Gastrocnemius medialis (tissue), 4 donors: Measurements from ENCODE around the gene TNS1.
A peak's percentile ranks its signal among the peaks of the same experiment; 100 is the strongest.

Experiments used
- POLR2A ChIP-seq, 2 donors: fragments of 450-650 bp; IDR thresholded peaks; one replicate each; pipeline ENCODE4 v1.6.1; 2017; ENCODE audit warnings: antibody characterized with exemption in 2 of 2, mild to moderate bottlenecking in 2 of 2, moderate library complexity in 2 of 2
- TF ChIP-seq, protein P1 (sequence below), 5 experiments: fragments of 450-650 bp in 3 of 5; fragments of 200-600 bp in 2 of 5; sonication (generic) in 2 of 5; IDR thresholded peaks in 4 of 5; conservative IDR thresholded peaks in 1 of 5; 1 replicate in 4 of 5; 2 replicates in 1 of 5; pipeline ENCODE4 v1.5.1; 2016 to 2019; ENCODE audit warnings: antibody characterized with exemption in 5 of 5, mild to moderate bottlenecking in 3 of 5, moderate library complexity in 3 of 5

- TF ChIP-seq, protein P1, sequence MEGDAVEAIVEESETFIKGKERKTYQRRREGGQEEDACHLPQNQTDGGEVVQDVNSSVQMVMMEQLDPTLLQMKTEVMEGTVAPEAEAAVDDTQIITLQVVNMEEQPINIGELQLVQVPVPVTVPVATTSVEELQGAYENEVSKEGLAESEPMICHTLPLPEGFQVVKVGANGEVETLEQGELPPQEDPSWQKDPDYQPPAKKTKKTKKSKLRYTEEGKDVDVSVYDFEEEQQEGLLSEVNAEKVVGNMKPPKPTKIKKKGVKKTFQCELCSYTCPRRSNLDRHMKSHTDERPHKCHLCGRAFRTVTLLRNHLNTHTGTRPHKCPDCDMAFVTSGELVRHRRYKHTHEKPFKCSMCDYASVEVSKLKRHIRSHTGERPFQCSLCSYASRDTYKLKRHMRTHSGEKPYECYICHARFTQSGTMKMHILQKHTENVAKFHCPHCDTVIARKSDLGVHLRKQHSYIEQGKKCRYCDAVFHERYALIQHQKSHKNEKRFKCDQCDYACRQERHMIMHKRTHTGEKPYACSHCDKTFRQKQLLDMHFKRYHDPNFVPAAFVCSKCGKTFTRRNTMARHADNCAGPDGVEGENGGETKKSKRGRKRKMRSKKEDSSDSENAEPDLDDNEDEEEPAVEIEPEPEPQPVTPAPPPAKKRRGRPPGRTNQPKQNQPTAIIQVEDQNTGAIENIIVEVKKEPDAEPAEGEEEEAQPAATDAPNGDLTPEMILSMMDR (IDR thresholded peaks at IDR 0.05 in 4 of 5, conservative IDR thresholded peaks at IDR 0.05 in 1 of 5): peak in 1 of 5 experiments; percentile 1
- TF ChIP-seq POLR2A (IDR thresholded peaks at IDR 0.05): no peak
These were observed 58.4 kb downstream of the TNS1 start for GRCh38 chr2:217944366-217944765.
